ENCODE results near the gene CAMKK1. TPM values are rescaled to one million over a fixed set of nuclear protein-coding genes. Genes with fewer than 3 reads are reported as not detected.
A peak's percentile ranks its signal among the peaks of the same experiment; 100 is the strongest.

The CAMKK1 gene
- total and polyA plus RNA-seq, 9 donors: 2.8 to 15.1 (median 7.1) TPM

DNA sequence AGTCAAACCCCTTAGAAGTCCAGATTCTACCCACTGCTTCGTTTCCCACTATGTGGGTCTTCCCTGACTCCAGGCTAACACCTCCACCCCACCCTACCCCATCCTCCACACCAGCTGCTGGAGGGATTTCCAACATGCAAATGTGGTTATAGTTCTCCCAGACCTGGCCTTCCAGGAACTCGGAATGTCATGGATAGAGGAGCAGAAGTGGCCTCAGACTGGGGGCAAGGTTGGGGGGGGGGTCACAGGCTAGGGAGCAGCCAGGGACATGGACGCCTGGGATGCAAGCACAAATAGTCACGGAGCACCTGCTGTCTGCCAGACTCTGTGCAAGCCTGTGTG lies 2.0 kb downstream of the CAMKK1 start:
- Histone ChIP-seq H3K27me3 (no peaks in the 10 kb centered on the region), H3K4me1 (ENCODE audit: insufficient read depth) (peaks cover 24% of the 10 kb centered on the region), H3K27ac (peak overlapping the region in 1 of 2 donors; percentile 31), H3K4me3 (no peak overlapping the region), H3K9me3 (no peaks in the 10 kb centered on the region), H3K36me3 (no peaks in the 10 kb centered on the region)
- intact Hi-C loops (cut with DNase I): no loop called here
- no peak for DNase-seq
- WGBS, 3 donors: 62 to 84% (median 79%) methylated on average over 4 of the region's 4 CpGs
- TF ChIP-seq, protein P1, sequence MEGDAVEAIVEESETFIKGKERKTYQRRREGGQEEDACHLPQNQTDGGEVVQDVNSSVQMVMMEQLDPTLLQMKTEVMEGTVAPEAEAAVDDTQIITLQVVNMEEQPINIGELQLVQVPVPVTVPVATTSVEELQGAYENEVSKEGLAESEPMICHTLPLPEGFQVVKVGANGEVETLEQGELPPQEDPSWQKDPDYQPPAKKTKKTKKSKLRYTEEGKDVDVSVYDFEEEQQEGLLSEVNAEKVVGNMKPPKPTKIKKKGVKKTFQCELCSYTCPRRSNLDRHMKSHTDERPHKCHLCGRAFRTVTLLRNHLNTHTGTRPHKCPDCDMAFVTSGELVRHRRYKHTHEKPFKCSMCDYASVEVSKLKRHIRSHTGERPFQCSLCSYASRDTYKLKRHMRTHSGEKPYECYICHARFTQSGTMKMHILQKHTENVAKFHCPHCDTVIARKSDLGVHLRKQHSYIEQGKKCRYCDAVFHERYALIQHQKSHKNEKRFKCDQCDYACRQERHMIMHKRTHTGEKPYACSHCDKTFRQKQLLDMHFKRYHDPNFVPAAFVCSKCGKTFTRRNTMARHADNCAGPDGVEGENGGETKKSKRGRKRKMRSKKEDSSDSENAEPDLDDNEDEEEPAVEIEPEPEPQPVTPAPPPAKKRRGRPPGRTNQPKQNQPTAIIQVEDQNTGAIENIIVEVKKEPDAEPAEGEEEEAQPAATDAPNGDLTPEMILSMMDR (IDR thresholded peaks at IDR 0.05): no peak
- TF ChIP-seq POLR2A (IDR thresholded peaks at IDR 0.05) (no peak), EP300 (IDR thresholded peaks at IDR 0.05) (no peak)

DNA sequence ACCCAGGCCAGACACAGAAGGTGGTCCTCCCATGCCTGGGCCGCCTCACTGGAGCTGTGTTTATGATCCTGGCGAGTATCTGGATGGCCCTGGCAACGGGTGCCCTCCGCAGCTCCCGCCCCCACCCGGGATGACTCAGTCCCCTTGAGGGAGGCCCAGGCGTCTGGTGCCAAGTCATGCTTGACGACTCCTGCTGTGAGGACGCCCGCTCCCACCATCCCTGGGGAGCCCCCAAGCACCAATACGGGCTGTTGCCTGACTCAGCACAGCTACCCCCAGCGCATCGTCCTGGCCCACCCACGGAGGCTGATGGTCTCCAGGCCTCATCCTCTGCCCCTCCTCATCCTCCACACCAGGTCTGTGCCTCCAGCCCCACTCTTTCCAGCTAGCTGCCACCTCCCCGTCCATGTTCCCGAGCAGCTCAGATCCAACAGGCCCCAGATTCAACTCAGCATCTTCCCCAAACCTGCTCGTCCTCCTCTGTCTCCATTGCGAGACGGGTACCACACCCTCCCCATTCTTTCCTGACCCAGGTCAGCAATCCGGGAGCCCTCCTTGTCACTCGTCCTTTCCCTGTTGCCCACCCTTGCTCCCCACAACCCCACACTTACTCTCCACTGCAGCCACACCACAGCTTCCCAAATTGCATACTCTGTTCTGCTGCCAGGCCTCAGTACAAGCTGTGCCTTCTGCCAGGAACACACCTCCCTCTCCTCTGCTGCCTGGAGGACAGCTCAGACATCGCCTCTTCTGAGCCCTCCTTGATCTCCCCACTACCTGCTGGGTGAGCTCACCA lies 2.6 kb downstream of the CAMKK1 start:
- no peak overlapping the region for H3K4me3 ChIP-seq
- H3K36me3 ChIP-seq: no peaks in the 10 kb centered on the region
- H3K4me1 ChIP-seq (ENCODE audit: insufficient read depth): peaks cover 24% of the 10 kb centered on the region
- H3K27me3 ChIP-seq: no peaks in the 10 kb centered on the region
- WGBS, 3 donors: 58 to 68% (median 64%) methylated on average over 20 to 22 of the region's 22 CpGs
- intact Hi-C loops (cut with DNase I): no loop called here
- peak; percentile 65 to 79 (median 78) for DNase-seq
- peak overlapping the region; percentile 87 to 95 for H3K27ac ChIP-seq
- no peak for TF ChIP-seq POLR2A (IDR thresholded peaks at IDR 0.05)
- no peaks in the 10 kb centered on the region for H3K9me3 ChIP-seq

DNA sequence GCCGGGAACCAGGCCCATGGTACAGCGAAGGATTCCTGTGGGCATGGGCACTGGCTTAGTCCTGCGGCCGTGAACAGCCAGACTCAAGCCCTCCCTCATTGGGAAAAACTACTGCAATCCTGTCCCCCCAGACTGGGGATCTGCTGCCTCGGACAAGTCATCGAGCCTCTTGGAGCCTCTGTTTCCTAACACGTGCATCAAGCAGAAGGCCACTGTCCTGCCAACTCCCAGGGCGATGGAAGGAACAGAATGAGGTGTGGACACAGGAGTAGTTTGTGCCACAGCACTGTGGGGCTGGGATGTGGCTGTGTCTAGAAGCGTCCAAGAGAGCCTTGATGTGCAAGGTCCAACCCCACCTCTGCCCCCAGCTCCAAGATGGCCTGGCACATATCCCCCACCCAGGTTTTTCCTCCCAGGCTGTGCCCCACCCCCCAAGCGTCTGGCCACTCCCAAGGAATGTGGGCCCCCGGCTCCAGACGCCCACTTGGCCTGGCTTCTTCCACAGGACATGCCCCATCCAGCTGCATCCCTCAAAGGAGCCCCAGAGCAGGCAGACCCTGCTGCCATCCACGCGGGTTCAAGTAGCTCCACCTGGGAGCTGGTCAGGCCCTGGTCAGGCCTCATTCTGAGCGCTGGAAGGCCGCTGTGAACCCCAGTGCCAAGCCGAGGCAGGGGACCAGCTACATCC lies 3.4 kb downstream of the CAMKK1 start:
- peak overlapping the region; percentile 87 to 95 for H3K27ac ChIP-seq
- no peak overlapping the region for H3K4me3 ChIP-seq
- H3K27me3 ChIP-seq: no peaks in the 10 kb centered on the region
- WGBS, 3 donors: 86 to 89% (median 88%) methylated on average over 17 of the region's 17 CpGs
- H3K9me3 ChIP-seq: no peaks in the 10 kb centered on the region
- peak in 4 of 5 donors; percentile 30 to 58 (median 50) for DNase-seq
- intact Hi-C loops (cut with DNase I): no loop called here
- peaks cover 20% of the 10 kb centered on the region for H3K4me1 ChIP-seq (ENCODE audit: insufficient read depth)
- no peaks in the 10 kb centered on the region for H3K36me3 ChIP-seq
- TF ChIP-seq, protein P1 (IDR thresholded peaks at IDR 0.05): no peak
- TF ChIP-seq EP300 (IDR thresholded peaks at IDR 0.05): no peak
- no peak for TF ChIP-seq POLR2A (IDR thresholded peaks at IDR 0.05)

DNA sequence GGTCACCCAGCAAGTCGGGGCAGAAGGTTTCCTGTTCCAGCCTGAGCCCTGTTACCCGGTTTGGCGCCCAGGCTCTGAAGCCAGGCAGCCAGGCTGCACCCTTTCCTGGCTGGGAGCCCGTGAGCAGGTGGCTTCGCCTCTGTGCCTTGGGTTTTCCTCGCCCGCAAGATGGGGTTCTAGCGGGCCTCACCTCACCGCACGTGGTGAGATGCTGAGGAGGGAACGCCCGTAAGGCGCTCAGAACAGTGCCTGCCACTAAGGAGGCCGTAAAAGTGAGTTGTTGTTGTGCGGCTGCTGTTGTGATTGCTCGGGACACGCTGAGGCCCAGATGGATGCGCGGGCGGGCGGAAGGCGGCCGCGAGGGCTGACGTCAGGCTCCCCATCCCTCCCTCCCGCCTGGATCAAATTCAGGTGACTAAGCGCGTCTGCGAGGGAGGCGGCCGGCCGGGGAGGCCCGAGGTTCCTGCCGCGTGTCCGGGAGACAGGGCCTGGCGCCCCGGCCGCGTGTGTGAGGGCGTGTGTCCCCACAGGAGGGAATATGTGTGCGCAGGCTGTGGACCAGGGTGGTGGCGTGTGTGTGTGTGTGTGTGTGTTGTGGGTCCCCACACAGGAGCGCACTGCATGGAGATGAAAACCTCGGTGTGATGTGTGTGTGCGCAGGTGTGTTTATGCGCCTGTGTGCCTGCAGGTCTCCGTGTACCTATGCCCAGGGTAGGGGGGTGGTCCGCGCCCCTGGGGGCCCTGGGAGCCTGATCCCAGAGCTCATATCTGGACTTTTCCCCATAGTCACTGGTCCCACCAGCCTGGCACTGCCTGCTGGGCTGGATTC lies 4.3 kb downstream of the CAMKK1 start:
- H3K4me1 ChIP-seq (ENCODE audit: insufficient read depth): peaks cover 12% of the 10 kb centered on the region
- no peaks in the 10 kb centered on the region for H3K9me3 ChIP-seq
- TF ChIP-seq EP300 (IDR thresholded peaks at IDR 0.05) (no peak), POLR2A (IDR thresholded peaks at IDR 0.05) (peak; percentile 61)

DNA sequence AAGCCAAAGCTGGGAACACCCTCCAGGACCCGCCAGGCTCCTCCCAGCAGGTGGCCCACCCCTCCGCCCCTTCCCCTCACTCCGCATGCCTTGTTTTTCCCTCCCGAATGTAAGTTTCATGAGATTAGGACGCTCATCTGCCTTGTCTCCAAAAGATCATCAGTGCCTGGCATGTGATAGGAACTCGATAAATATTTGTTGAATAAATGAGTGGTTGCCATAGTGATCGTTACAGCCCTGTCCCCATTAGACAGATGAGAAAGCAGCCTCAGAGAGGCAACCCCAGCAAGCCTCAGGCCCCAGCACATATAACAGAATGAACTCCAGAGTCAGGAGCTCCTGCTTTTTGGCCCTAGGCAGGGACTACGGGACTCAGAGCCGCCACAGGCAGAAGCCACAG lies 5.0 kb downstream of the CAMKK1 start:
- Histone ChIP-seq H3K27me3 (no peaks in the 10 kb centered on the region), H3K9me3 (no peaks in the 10 kb centered on the region), H3K4me3 (no peak overlapping the region), H3K36me3 (no peaks in the 10 kb centered on the region), H3K27ac (peak overlapping the region; percentile 87 to 95), H3K4me1 (ENCODE audit: insufficient read depth) (peaks cover 8% of the 10 kb centered on the region)
- intact Hi-C loops (cut with DNase I): no loop called here
- 80 to 84% (median 82%) methylated on average over 9 of the region's 9 CpGs for WGBS, 3 donors
- no peak for DNase-seq
- TF ChIP-seq, protein P1 (IDR thresholded peaks at IDR 0.05): no peak
- no peak for TF ChIP-seq POLR2A (IDR thresholded peaks at IDR 0.05)
- no peak for TF ChIP-seq EP300 (IDR thresholded peaks at IDR 0.05)

More for the DNA sequence above, 4.3 kb downstream of the CAMKK1 start:
- no peaks in the 10 kb centered on the region for H3K36me3 ChIP-seq
- 20 to 35% (median 28%) methylated on average over 49 to 50 of the region's 50 CpGs for WGBS, 3 donors
- H3K27me3 ChIP-seq: no peaks in the 10 kb centered on the region
- DNase-seq: peak; percentile 92 to 95 (median 94)
- intact Hi-C loops (cut with DNase I): no loop called here
- peak overlapping the region; percentile 87 to 95 for H3K27ac ChIP-seq
- H3K4me3 ChIP-seq: no peak overlapping the region

Data from ovary (tissue), 9 donors.